Amniotic epithelial cell (primary cell): ENCODE results near the gene RASGEF1C.
A peak's percentile ranks its signal among the peaks of the same experiment; 100 is the strongest.

Source experiments
- DNase-seq: peaks from one replicate; pipeline ENCODE4 v3.0.0-alpha.2; 2010; ENCODE audit warnings: low read depth

RASGEF1C gene

GRCh38 chr5:180119031-180119902 is 89.7 kb downstream of the RASGEF1C start:
- no peak for DNase-seq

- no peak for DNase-seq
These were observed 90.6 kb downstream of the RASGEF1C start for GRCh38 chr5:180118391-180118791.

- DNase-seq = no peak
These were observed 91.8 kb downstream of the RASGEF1C start for GRCh38 chr5:180117000-180117725.

- no peak for DNase-seq
These were observed 92.7 kb downstream of the RASGEF1C start for GRCh38 chr5:180116077-180116999.

GRCh38 chr5:180115326-180116076 is 93.5 kb downstream of the RASGEF1C start:
- no peak for DNase-seq

GRCh38 chr5:180114304-180115003 is 94.6 kb downstream of the RASGEF1C start:
- no peak for DNase-seq

GRCh38 chr5:180113660-180114303 is 95.2 kb downstream of the RASGEF1C start:
- no peak for DNase-seq

GRCh38 chr5:180112181-180112861 is 96.7 kb downstream of the RASGEF1C start:
- DNase-seq = no peak

GRCh38 chr5:180111273-180112002 is 97.6 kb downstream of the RASGEF1C start:
- no peak for DNase-seq

- DNase-seq = no peak
These were observed 99.1 kb downstream of the RASGEF1C start for GRCh38 chr5:180109920-180110319.

- no peak for DNase-seq
These were observed 102.0 kb downstream of the RASGEF1C start for GRCh38 chr5:180107005-180107404.

GRCh38 chr5:180105827-180106312 is 103.1 kb downstream of the RASGEF1C start:
- DNase-seq = peak; percentile 26

GRCh38 chr5:180104168-180104530 is 104.9 kb downstream of the RASGEF1C start:
- DNase-seq = no peak

- no peak for DNase-seq
These were observed 105.4 kb downstream of the RASGEF1C start for GRCh38 chr5:180103487-180104167.

- no peak for DNase-seq
These were observed 106.4 kb downstream of the RASGEF1C start for GRCh38 chr5:180102636-180103035.

- DNase-seq = no peak
These were observed 107.4 kb downstream of the RASGEF1C start for GRCh38 chr5:180101451-180102105.

GRCh38 chr5:180100621-180101450 is 108.2 kb downstream of the RASGEF1C start:
- DNase-seq = no peak
